A673 (cell line): ENCODE data around the gene PDS5A. TPM values are rescaled to one million over a fixed set of nuclear protein-coding genes. Genes with fewer than 3 reads are reported as not detected.

ENCODE experiments used
- BruUV-seq: library from RNA; stranded (reverse); fragments of 400-500 nt; replicated peaks from 2 replicates; lab custom pipeline; 2021; lab: Mats Ljungman, UMichigan
- CTCF ChIA-PET: fragments of 300-600 bp; sonication (Branson Sonifier 250); formaldehyde crosslinking; loops from one replicate; lab custom pipeline; 2022; ENCODE audit warnings: antibody characterized with exemption; lab: Charles Lee
- POLR2A ChIA-PET: fragments of 300-600 bp; sonication (Branson Sonifier 250); formaldehyde crosslinking; loops from one replicate; lab custom pipeline; 2022; ENCODE audit warnings: antibody characterized with exemption; ENCODE audit not compliant: low non-redundant PET; lab: Charles Lee
- DNase-seq: peaks from one replicate; pipeline ENCODE4 v3.0.0-alpha.2; 2015; ENCODE audit warnings: low spot score
- H3K27ac ChIP-seq: fragments of 200-600 bp; sonication (generic); 2 replicates; pipeline ENCODE4 v1.5.1; 2016; ENCODE audit warnings: mixed run types, low read depth, mild to moderate bottlenecking, mixed read lengths, antibody characterized with exemption, low read length; ENCODE audit not compliant: poor library complexity, severe bottlenecking
- H3K27me3 ChIP-seq: fragments of 200-600 bp; sonication (generic); replicated peaks from 2 replicates; pipeline ENCODE4 v1.6.1; 2017; ENCODE audit warnings: mixed run types, low read depth, mild to moderate bottlenecking, mixed read lengths, antibody characterized with exemption, low read length; ENCODE audit not compliant: insufficient read depth, poor library complexity
- H3K36me3 ChIP-seq: fragments of 200-600 bp; sonication (generic); 2 replicates; pipeline ENCODE4 v1.6.1; 2016; ENCODE audit warnings: mixed run types, mild to moderate bottlenecking, mixed read lengths, antibody characterized with exemption, low read length; ENCODE audit not compliant: insufficient read depth, poor library complexity, severe bottlenecking
- H3K4me1 ChIP-seq: fragments of 200-600 bp; sonication (generic); 2 replicates; pipeline ENCODE4 v1.6.1; 2017; ENCODE audit warnings: mixed run types, mild to moderate bottlenecking, mixed read lengths, antibody characterized with exemption, low read length; ENCODE audit not compliant: insufficient read depth, poor library complexity, severe bottlenecking
- H3K4me3 ChIP-seq: fragments of 200-600 bp; sonication (generic); 2 replicates; pipeline ENCODE4 v1.5.1; 2016; ENCODE audit warnings: low read depth, mixed run types, mild to moderate bottlenecking, mixed read lengths, low read length; ENCODE audit not compliant: poor library complexity, severe bottlenecking
- H3K9me3 ChIP-seq: fragments of 200-600 bp; sonication (generic); 2 replicates; pipeline ENCODE4 v1.6.1; 2016; ENCODE audit warnings: mixed run types, low read depth, mild to moderate bottlenecking, mixed read lengths, antibody characterized with exemption, low read length; ENCODE audit not compliant: poor library complexity, severe bottlenecking
- EZH2 ChIP-seq: fragments of 200-600 bp; sonication (generic); IDR thresholded peaks from 2 replicates; pipeline ENCODE4 v1.6.1; 2017; ENCODE audit warnings: borderline replicate concordance, low read depth, mild to moderate bottlenecking, mixed read lengths, antibody characterized with exemption, low read length; ENCODE audit not compliant: poor library complexity, severe bottlenecking
- intact Hi-C: fragments of 100-400 bp; cut with micrococcal nuclease; formaldehyde crosslinking; loops from one replicate; pipeline ENCODE4 v1.10.0; 2022; ENCODE audit not compliant: unreplicated experiment
- total RNA-seq: library from RNA; stranded (reverse); gene quantifications from 2 replicates; pipeline ENCODE4 v1.2.3, GENCODE V29; 2021
- TF ChIP-seq, protein P1 (sequence below): fragments of 300-800, 200-600 bp; sonication (generic); conservative IDR thresholded peaks from 2 replicates; pipeline ENCODE4 v1.5.1; 2017; ENCODE audit warnings: low read depth, mild to moderate bottlenecking, antibody characterized with exemption, low read length, moderate library complexity, mixed read lengths

Gene PDS5A
- total RNA-seq, 1 experiment from 2014 or later = 104 TPM

GRCh38 chr4:39922399-39922798 is 55.3 kb downstream of the PDS5A start:
- intact Hi-C loops = no loop called here
- H3K36me3 ChIP-seq = peaks cover 45% of the 10 kb centered on the region
- CTCF ChIA-PET = no interaction called here

GRCh38 chr4:39913471-39913870 is 64.2 kb downstream of the PDS5A start:
- CTCF ChIA-PET = interaction anchor here (0.6 kb wide), 1 partner anchor 393 kb away, joined by 3 read pairs; no protein-coding TSS in a partner anchor
- no peaks in the 10 kb centered on the region for H3K4me1 ChIP-seq
- POLR2A ChIA-PET = no interaction called here
- intact Hi-C loops = no loop called here
- H3K4me3 ChIP-seq = no peak overlapping the region
- H3K36me3 ChIP-seq = peaks cover 71% of the 10 kb centered on the region
- BruUV-seq = no TSS peak
- H3K9me3 ChIP-seq = no peaks in the 10 kb centered on the region
- H3K27ac ChIP-seq = no peak overlapping the region
- H3K27me3 ChIP-seq = no peaks in the 10 kb centered on the region
- TF ChIP-seq EZH2 = no peak
- TF ChIP-seq, protein P1, sequence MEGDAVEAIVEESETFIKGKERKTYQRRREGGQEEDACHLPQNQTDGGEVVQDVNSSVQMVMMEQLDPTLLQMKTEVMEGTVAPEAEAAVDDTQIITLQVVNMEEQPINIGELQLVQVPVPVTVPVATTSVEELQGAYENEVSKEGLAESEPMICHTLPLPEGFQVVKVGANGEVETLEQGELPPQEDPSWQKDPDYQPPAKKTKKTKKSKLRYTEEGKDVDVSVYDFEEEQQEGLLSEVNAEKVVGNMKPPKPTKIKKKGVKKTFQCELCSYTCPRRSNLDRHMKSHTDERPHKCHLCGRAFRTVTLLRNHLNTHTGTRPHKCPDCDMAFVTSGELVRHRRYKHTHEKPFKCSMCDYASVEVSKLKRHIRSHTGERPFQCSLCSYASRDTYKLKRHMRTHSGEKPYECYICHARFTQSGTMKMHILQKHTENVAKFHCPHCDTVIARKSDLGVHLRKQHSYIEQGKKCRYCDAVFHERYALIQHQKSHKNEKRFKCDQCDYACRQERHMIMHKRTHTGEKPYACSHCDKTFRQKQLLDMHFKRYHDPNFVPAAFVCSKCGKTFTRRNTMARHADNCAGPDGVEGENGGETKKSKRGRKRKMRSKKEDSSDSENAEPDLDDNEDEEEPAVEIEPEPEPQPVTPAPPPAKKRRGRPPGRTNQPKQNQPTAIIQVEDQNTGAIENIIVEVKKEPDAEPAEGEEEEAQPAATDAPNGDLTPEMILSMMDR = no peak
- DNase-seq = no peak

More at GRCh38 chr4:39922399-39922798, 55.3 kb downstream of the PDS5A start:
- POLR2A ChIA-PET = no interaction called here
- no peak overlapping the region for H3K27ac ChIP-seq
- DNase-seq = no peak
- no peaks in the 10 kb centered on the region for H3K9me3 ChIP-seq
- TF ChIP-seq EZH2 = no peak
- TF ChIP-seq, protein P1 = no peak
- BruUV-seq = no TSS peak
- no peak overlapping the region for H3K4me3 ChIP-seq
- H3K27me3 ChIP-seq = no peaks in the 10 kb centered on the region
- no peaks in the 10 kb centered on the region for H3K4me1 ChIP-seq

GRCh38 chr4:39910064-39910463 is 67.6 kb downstream of the PDS5A start:
- no peak overlapping the region for H3K4me3 ChIP-seq
- BruUV-seq = no TSS peak
- DNase-seq = no peak
- no peaks in the 10 kb centered on the region for H3K27me3 ChIP-seq
- intact Hi-C loops = no loop called here
- no peaks in the 10 kb centered on the region for H3K4me1 ChIP-seq
- no peaks in the 10 kb centered on the region for H3K9me3 ChIP-seq
- no peak overlapping the region for H3K27ac ChIP-seq
- ChIA-PET POLR2A (interaction anchor here (1.2 kb wide), 1 partner anchor 201 kb away, joined by 3 read pairs; no protein-coding TSS in a partner anchor), CTCF (no interaction called here)
- H3K36me3 ChIP-seq = peaks cover 64% of the 10 kb centered on the region
- TF ChIP-seq, protein P1 = no peak
- no peak for TF ChIP-seq EZH2
